GM13977 (cell line): ENCODE data around the gene HHLA2.

Source experiments
- DNase-seq: peaks from one replicate; pipeline ENCODE4 v3.0.0; 2012; ENCODE audit warnings: low spot score
- in situ Hi-C: fragments of 300-500 bp; cut with MboI; formaldehyde crosslinking; loops from one replicate; pipeline ENCODE4 v1.12.0; 2022; ENCODE audit warnings: low sequenced_read_pairs, low pct_unique_long_range_greater_than_20kb, mixed read lengths, inconsistent platforms; ENCODE audit not compliant: unreplicated experiment
- TF ChIP-seq, protein P1 (sequence below): IDR thresholded peaks from 2 replicates; pipeline ENCODE4 v1.5.1; 2012; ENCODE audit warnings: mild to moderate bottlenecking, control low read depth; ENCODE audit not compliant: insufficient read depth; ENCODE audit errors: extremely low read depth, missing control alignments

The HHLA2 gene

DNA sequence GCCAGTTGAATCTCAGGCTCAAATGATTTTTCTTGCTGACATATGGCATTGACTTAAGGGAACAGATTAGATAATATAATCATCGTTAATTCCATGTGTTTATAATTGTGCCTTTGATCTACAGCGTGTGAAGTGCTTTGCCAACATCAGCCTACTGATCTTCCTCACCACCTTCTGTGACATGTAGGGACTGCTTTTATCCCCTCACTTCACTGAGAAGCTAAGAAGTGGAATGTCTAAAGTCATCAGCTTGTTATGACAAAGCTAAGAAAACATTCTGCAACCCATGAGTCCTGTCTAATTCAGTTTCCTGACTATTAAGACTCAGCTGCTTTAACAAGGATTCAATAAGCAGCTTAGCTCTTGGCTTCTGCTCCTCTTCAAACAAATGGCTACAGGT is 108.0 kb downstream of the HHLA2 start:
- TF ChIP-seq, protein P1, sequence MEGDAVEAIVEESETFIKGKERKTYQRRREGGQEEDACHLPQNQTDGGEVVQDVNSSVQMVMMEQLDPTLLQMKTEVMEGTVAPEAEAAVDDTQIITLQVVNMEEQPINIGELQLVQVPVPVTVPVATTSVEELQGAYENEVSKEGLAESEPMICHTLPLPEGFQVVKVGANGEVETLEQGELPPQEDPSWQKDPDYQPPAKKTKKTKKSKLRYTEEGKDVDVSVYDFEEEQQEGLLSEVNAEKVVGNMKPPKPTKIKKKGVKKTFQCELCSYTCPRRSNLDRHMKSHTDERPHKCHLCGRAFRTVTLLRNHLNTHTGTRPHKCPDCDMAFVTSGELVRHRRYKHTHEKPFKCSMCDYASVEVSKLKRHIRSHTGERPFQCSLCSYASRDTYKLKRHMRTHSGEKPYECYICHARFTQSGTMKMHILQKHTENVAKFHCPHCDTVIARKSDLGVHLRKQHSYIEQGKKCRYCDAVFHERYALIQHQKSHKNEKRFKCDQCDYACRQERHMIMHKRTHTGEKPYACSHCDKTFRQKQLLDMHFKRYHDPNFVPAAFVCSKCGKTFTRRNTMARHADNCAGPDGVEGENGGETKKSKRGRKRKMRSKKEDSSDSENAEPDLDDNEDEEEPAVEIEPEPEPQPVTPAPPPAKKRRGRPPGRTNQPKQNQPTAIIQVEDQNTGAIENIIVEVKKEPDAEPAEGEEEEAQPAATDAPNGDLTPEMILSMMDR, result no peak
- in situ Hi-C loops, result loop anchor here (10.0 to 25.0 kb wide), 2 partner anchors 260 to 467 kb away; no protein-coding TSS in a partner anchor
- no peak for DNase-seq

- in situ Hi-C loops, result loop anchor here (10.0 to 25.0 kb wide), 2 partner anchors 261 to 469 kb away; no protein-coding TSS in a partner anchor
- TF ChIP-seq, protein P1, result no peak
- no peak for DNase-seq
Observed at GRCh38 chr3:108406063-108406660, 109.8 kb downstream of the HHLA2 start.

DNA sequence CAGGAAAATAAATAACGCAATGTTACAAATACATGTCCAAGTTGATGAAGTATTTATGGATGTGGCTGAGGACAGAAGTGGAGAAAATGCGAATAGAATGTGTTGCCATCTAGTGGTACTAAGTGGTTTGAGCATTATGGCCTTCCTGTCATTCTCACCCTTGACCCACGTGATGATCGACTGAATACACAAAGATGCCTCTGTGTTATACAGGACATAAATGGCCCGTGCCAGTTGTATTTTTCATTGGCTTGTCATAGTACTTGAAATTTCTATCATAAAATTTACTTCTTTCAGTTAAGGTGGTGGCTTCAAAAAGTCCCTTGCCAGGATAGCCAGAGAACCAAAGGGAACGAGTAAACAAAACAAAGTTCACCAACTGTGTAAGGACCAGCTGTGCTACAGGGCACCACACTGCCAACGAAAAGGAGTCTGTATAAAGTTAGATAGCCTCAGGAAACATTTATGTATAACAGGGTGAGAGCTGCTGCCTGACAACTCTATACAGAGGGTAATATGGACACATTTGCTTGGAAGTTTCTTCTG is 110.4 kb downstream of the HHLA2 start:
- DNase-seq, result peak; percentile 73
- TF ChIP-seq, protein P1, result peak; percentile 75
- in situ Hi-C loops, result loop anchor here (10.0 to 25.0 kb wide), 2 partner anchors 262 to 469 kb away; no protein-coding TSS in a partner anchor

- in situ Hi-C loops, result loop anchor here (10.0 to 25.0 kb wide), 2 partner anchors 263 to 471 kb away; no protein-coding TSS in a partner anchor
- TF ChIP-seq, protein P1, result no peak
- no peak for DNase-seq
Observed at GRCh38 chr3:108407886-108408285, 111.5 kb downstream of the HHLA2 start.

GRCh38 chr3:108408883-108409799 is 112.8 kb downstream of the HHLA2 start:
- no peak for DNase-seq
- TF ChIP-seq, protein P1, result no peak
- in situ Hi-C loops, result loop anchor here (10.0 to 25.0 kb wide), 2 partner anchors 264 to 472 kb away; no protein-coding TSS in a partner anchor

GRCh38 chr3:108409800-108410178 is 113.4 kb downstream of the HHLA2 start:
- TF ChIP-seq, protein P1, result no peak
- no peak for DNase-seq
- in situ Hi-C loops, result loop anchor here (10.0 to 25.0 kb wide), 2 partner anchors 265 to 472 kb away; no protein-coding TSS in a partner anchor
